Measurements from ENCODE around the gene UXS1.

UXS1 gene

DNA sequence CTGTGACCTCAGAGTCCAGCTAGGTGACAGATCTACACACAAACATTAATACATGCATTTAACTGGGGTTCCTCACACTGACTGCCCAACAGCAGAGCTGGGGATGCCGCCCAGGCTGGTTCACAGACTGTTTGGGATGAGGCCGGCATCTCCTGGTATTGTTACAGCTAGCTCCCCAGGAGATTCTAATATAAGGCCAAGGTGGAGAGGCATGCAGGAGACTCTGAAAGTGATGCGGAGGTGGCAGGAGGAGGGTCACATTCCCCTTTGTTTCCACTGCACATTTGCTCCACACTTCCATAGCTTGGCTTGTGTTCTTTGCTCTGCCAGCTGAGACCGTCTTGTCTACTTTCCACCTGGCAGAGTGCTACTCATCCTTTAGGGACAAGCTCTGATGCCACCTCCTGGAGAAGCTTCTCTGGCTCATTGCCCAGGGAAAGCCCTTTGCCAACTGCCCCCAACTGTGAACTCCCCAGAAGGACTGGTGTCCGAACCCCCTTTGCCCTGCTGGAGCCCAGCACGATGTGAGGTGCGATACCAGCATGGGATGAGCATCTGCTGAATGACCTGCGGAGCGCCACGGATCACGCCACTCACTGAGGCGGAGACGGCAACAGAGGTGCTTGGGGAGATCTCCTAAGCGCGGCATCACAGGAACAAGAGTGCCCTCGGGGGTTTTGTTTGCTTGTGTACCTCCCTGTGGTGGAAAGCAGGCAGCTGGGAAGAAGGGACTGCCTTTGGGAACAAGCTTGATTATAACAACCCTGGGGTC lies 88.8 kb downstream of the UXS1 start:
- CTCF ChIA-PET, result interaction anchor here (0.7 to 4.8 kb wide), 12 partner anchors 9 to 478 kb away, joined by 3 to 37 read pairs (median 6); no protein-coding TSS in a partner anchor
- no peak overlapping the region for H3K4me3 ChIP-seq (ENCODE audit: low read depth, low read length)
- DNase-seq (ENCODE audit: low read depth, low spot score), result no peak
- TF ChIP-seq, protein P1, sequence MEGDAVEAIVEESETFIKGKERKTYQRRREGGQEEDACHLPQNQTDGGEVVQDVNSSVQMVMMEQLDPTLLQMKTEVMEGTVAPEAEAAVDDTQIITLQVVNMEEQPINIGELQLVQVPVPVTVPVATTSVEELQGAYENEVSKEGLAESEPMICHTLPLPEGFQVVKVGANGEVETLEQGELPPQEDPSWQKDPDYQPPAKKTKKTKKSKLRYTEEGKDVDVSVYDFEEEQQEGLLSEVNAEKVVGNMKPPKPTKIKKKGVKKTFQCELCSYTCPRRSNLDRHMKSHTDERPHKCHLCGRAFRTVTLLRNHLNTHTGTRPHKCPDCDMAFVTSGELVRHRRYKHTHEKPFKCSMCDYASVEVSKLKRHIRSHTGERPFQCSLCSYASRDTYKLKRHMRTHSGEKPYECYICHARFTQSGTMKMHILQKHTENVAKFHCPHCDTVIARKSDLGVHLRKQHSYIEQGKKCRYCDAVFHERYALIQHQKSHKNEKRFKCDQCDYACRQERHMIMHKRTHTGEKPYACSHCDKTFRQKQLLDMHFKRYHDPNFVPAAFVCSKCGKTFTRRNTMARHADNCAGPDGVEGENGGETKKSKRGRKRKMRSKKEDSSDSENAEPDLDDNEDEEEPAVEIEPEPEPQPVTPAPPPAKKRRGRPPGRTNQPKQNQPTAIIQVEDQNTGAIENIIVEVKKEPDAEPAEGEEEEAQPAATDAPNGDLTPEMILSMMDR (IDR thresholded peaks at IDR 0.05; ENCODE audit: insufficient read depth, low read length, missing control alignments), result no peak
- POLR2A ChIA-PET, result no interaction called here

GRCh38 chr2:106104332-106105062 lies 89.6 kb downstream of the UXS1 start:
- POLR2A ChIA-PET, result interaction anchor here (0.5 kb wide), 1 partner anchor 321 kb away, joined by 3 read pairs; no protein-coding TSS in a partner anchor
- CTCF ChIA-PET, result interaction anchor here (1.0 to 4.8 kb wide), 12 partner anchors 10 to 528 kb away, joined by 3 to 37 read pairs (median 5); no protein-coding TSS in a partner anchor
- TF ChIP-seq, protein P1 (IDR thresholded peaks at IDR 0.05; ENCODE audit: insufficient read depth, low read length, missing control alignments), result peak; percentile 80

GRCh38 chr2:106099691-106100090 lies 94.4 kb downstream of the UXS1 start:
- H3K4me3 ChIP-seq (ENCODE audit: low read depth, low read length), result no peak overlapping the region
- no peak for DNase-seq (ENCODE audit: low read depth, low spot score)
- POLR2A ChIA-PET, result no interaction called here
- CTCF ChIA-PET, result interaction anchor here (1.1 kb wide), 1 partner anchor 523 kb away, joined by 4 read pairs; no protein-coding TSS in a partner anchor
- TF ChIP-seq, protein P1 (IDR thresholded peaks at IDR 0.05; ENCODE audit: insufficient read depth, low read length, missing control alignments), result no peak

More at GRCh38 chr2:106104332-106105062, 89.6 kb downstream of the UXS1 start:
- no peak overlapping the region for H3K4me3 ChIP-seq (ENCODE audit: low read depth, low read length)
- no peak for DNase-seq (ENCODE audit: low read depth, low spot score)

GRCh38 chr2:106098664-106099063 lies 95.4 kb downstream of the UXS1 start:
- ChIA-PET POLR2A (no interaction called here), CTCF (interaction anchor here (1.7 kb wide), 1 partner anchor 522 kb away, joined by 6 read pairs; no protein-coding TSS in a partner anchor)

DNA sequence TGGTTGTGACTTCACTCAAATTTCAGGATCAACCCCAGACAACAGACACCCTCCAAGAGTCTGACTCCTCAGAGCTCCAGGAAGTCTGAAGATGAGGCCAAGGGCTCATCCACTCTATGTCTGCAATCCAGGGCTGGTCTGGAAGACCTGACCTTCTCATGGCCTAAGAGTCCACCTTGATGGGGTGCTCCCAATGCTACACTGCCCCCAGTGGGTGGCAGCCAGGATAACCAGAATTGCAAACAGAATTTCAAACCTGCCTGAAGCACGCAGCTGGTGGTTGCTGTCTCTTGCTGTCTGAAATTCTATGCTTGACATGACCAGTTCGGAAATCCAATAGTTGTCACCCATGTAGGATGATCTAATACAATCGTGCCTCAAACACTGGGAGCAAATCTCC lies 96.0 kb downstream of the UXS1 start:
- POLR2A ChIA-PET, result no interaction called here
- DNase-seq (ENCODE audit: low read depth, low spot score), result no peak
- no peak overlapping the region for H3K4me3 ChIP-seq (ENCODE audit: low read depth, low read length)
- CTCF ChIA-PET, result interaction anchor here (1.7 kb wide), 1 partner anchor 521 kb away, joined by 6 read pairs; no protein-coding TSS in a partner anchor
- TF ChIP-seq, protein P1 (IDR thresholded peaks at IDR 0.05; ENCODE audit: insufficient read depth, low read length, missing control alignments), result peak; percentile 31

More at GRCh38 chr2:106098664-106099063, 95.4 kb downstream of the UXS1 start:
- no peak overlapping the region for H3K4me3 ChIP-seq (ENCODE audit: low read depth, low read length)
- TF ChIP-seq, protein P1 (IDR thresholded peaks at IDR 0.05; ENCODE audit: insufficient read depth, low read length, missing control alignments), result no peak
- DNase-seq (ENCODE audit: low read depth, low spot score), result no peak
